Prostate gland (tissue), 2 donors: ENCODE measurements around the gene CCDC144A. TPM values are rescaled to one million over a fixed set of nuclear protein-coding genes. Genes with fewer than 3 reads are reported as not detected.
"Not testable (repeated sequence)": the region's sequence is repeated elsewhere in the genome, so short reads cannot be mapped to it uniquely, and the experiment has no call there.

Source experiments
- DNase-seq: peaks from one replicate; pipeline ENCODE4 v3.0.0-alpha.2; 2019; ENCODE audit warnings: low spot score
- H3K27ac ChIP-seq, 2 donors: fragments of 200-600 bp; sonication (generic); 2 replicates each; pipeline ENCODE4 v1.5.1; 2017 to 2019
- H3K27me3 ChIP-seq: fragments of 200-600 bp; sonication (generic); replicated peaks from 2 replicates; pipeline ENCODE4 v1.5.1; 2019; ENCODE audit not compliant: insufficient read depth
- H3K36me3 ChIP-seq, 2 donors: fragments of 200-600 bp; sonication (generic); 1 replicate in 1 of 2; 2 replicates in 1 of 2; pipeline versions ENCODE4 v1.5.1 to v1.8.1; 2017 to 2019
- H3K4me1 ChIP-seq: fragments of 200-600 bp; sonication (generic); replicated peaks from 2 replicates; pipeline ENCODE4 v1.5.1; 2019
- H3K4me3 ChIP-seq, 2 donors: fragments of 200-600 bp; sonication (generic); 2 replicates each; pipeline ENCODE4 v1.5.1; 2017 to 2019
- H3K9me3 ChIP-seq: fragments of 200-600 bp; sonication (generic); 2 replicates; pipeline ENCODE4 v1.5.1; 2017
- POLR2A ChIP-seq: fragments of 450-650 bp; IDR thresholded peaks from one replicate; pipeline ENCODE4 v1.6.1; 2016; ENCODE audit warnings: antibody characterized with exemption, mild to moderate bottlenecking
- POLR2AphosphoS5 ChIP-seq: sonication (generic); formaldehyde crosslinking; IDR thresholded peaks from one replicate; pipeline ENCODE4 v1.6.1; 2017; ENCODE audit warnings: antibody characterized with exemption
- WGBS: methylation state at CpG from one replicate; pipeline ENCODE4 v1.1.5; 2018; 5-methylcytosine and 5-hydroxymethylcytosine counted together
- intact Hi-C: fragments of 100-400 bp; cut with DNase I; formaldehyde crosslinking; loops from one replicate; pipeline ENCODE4 v1.14.2; 2022
- total RNA-seq, 2 donors: library from RNA; depleted of rRNA; stranded (reverse); fragments of >200 nt; gene quantifications; one replicate each; pipeline ENCODE4 v1.1.0, GENCODE V29; 2016
- TF ChIP-seq, protein P1 (sequence below), 4 experiments: fragments of 200-600 bp in 2 of 4; fragments of 450-650 bp in 2 of 4; sonication (generic) in 2 of 4; IDR thresholded peaks; 1 replicate in 3 of 4; 2 replicates in 1 of 4; pipeline ENCODE4 v1.5.1; 2016 to 2019; ENCODE audit warnings: antibody characterized with exemption in 4 of 4, mild to moderate bottlenecking in 2 of 4, moderate library complexity in 2 of 4

CCDC144A gene, protein sequence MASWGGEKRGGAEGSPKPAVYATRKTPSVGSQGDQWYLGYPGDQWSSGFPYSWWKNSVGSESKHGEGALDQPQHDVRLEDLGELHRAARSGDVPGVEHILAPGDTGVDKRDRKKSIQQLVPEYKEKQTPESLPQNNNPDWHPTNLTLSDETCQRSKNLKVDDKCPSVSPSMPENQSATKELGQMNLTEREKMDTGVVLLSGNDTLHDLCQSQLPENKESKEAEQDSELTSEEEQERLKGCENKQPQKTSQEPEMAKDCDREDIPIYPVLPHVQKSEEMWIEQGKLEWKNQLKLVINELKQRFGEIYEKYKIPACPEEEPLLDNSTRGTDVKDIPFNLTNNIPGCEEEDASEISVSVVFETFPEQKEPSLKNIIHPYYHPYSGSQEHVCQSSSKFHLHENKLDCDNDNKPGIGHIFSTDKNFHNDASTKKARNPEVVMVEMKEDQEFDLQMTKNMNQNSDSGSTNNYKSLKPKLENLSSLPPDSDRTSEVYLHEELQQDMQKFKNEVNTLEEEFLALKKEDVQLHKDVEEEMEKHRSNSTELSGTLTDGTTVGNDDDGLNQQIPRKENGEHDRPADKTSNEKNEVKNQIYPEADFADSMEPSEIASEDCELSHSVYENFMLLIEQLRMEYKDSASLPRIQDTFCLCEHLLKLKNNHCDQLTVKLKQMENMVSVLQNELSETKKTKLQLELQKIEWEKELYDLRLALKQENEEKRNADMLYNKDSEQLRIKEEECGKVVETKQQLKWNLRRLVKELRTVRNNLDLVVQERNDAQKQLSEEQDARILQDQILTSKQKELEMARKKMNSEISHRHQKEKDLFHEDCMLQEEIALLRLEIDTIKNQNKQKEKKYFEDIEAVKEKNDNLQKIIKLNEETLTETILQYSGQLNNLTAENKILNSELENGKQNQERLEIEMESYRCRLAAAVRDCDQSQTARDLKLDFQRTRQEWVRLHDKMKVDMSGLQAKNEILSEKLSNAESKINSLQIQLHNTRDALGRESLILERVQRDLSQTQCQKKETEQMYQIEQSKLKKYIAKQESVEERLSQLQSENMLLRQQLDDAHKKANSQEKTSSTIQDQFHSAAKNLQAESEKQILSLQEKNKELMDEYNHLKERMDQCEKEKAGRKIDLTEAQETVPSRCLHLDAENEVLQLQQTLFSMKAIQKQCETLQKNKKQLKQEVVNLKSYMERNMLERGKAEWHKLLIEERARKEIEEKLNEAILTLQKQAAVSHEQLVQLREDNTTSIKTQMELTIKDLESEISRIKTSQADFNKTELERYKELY (N-terminal part only)
- total RNA-seq = 10 to 100 TPM in 1 of 2 donors, under 1 TPM in 1; 0.68 to 24.7 TPM

- 47% methylated on average over 12 of the region's 33 CpGs for WGBS
- H3K4me3 ChIP-seq, H3K9me3 ChIP-seq, H3K27ac ChIP-seq, H3K36me3 ChIP-seq, H3K27me3 ChIP-seq, DNase-seq, intact Hi-C loops, H3K4me1 ChIP-seq: not testable (repeated sequence)
- TF ChIP-seq, protein P1, sequence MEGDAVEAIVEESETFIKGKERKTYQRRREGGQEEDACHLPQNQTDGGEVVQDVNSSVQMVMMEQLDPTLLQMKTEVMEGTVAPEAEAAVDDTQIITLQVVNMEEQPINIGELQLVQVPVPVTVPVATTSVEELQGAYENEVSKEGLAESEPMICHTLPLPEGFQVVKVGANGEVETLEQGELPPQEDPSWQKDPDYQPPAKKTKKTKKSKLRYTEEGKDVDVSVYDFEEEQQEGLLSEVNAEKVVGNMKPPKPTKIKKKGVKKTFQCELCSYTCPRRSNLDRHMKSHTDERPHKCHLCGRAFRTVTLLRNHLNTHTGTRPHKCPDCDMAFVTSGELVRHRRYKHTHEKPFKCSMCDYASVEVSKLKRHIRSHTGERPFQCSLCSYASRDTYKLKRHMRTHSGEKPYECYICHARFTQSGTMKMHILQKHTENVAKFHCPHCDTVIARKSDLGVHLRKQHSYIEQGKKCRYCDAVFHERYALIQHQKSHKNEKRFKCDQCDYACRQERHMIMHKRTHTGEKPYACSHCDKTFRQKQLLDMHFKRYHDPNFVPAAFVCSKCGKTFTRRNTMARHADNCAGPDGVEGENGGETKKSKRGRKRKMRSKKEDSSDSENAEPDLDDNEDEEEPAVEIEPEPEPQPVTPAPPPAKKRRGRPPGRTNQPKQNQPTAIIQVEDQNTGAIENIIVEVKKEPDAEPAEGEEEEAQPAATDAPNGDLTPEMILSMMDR (IDR thresholded peaks at IDR 0.05) = peak in 3 of 4 experiments; percentile 13 to 65 (median 56)
These were observed at the start of gene CCDC144A for GRCh38 chr17:16689731-16690281. Gene CCDC144A, plus strand, starts transcription at chr17:16690241. Its CDS starts 160 bp downstream, at chr17:16690401.

DNA sequence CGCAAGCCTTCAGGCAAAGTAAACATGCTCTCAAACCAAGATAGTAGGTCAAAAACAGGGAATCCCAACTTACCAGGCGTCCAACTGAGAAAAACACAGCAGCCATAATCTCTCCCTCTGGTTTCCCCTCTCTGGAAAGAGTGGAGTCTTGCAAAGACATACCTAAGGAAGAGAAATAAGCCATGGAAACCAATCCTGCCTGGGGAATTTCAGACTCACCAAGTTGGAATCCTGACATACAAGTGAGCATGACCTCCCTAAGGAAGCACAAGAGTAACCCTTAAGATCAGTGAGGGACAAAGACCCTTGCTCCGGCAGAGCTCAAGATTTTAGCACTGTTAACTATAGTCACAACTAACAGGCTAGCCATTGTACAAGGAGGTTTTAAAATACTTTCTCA, 40.5 kb upstream of the CCDC144A start:
- TF ChIP-seq POLR2A (no peak), POLR2AphosphoS5 (no peak)
- TF ChIP-seq, protein P1 (IDR thresholded peaks at IDR 0.05) = no peak
- no peaks in the 10 kb centered on the region for H3K36me3 ChIP-seq
- WGBS = 94% methylated on average over 3 of the region's 3 CpGs
- H3K27ac ChIP-seq = no peak overlapping the region
- H3K9me3 ChIP-seq = no peaks in the 10 kb centered on the region
- peaks cover 3% of the 10 kb centered on the region for H3K4me1 ChIP-seq
- intact Hi-C loops = no loop called here
- no peak for DNase-seq
- H3K4me3 ChIP-seq = no peak overlapping the region
- no peaks in the 10 kb centered on the region for H3K27me3 ChIP-seq

DNA sequence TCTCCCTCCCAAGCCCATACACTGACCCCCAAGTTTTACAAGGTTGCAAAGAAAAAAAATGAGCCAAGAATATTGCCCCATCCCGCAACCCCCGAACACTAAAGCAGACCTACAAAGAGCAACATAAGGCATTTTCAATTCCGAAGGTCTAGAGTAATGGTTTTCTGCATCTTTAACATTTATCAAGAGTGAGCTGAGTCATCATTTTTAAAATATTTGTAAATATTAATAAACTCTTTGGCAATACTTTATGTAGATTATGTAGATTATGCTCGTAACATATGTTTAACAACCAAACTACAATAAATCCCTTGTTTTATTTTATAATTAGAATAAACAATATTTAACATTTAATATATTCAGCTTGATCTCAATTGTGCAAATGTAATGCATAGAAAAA, 37.8 kb upstream of the CCDC144A start:
- H3K27me3 ChIP-seq = no peaks in the 10 kb centered on the region
- intact Hi-C loops = no loop called here
- H3K36me3 ChIP-seq = no peaks in the 10 kb centered on the region
- H3K27ac ChIP-seq = peak overlapping the region in 1 of 2 donors; percentile 81
- H3K9me3 ChIP-seq = no peaks in the 10 kb centered on the region
- 91% methylated on average over 4 of the region's 4 CpGs for WGBS
- no peak overlapping the region for H3K4me3 ChIP-seq
- no peak for DNase-seq
- TF ChIP-seq, protein P1 (IDR thresholded peaks at IDR 0.05) = no peak
- TF ChIP-seq POLR2A (no peak), POLR2AphosphoS5 (no peak)
- H3K4me1 ChIP-seq = peaks cover 3% of the 10 kb centered on the region

GRCh38 chr17:16652847-16653366, 37.1 kb upstream of the CCDC144A start:
- Histone ChIP-seq H3K36me3 (no peaks in the 10 kb centered on the region), H3K4me1 (peaks cover 3% of the 10 kb centered on the region), H3K9me3 (no peaks in the 10 kb centered on the region), H3K27ac (peak overlapping the region; percentile 81 to 93), H3K27me3 (no peaks in the 10 kb centered on the region), H3K4me3 (peak overlapping the region; percentile 43 to 52)
- DNase-seq = no peak
- TF ChIP-seq, protein P1 (IDR thresholded peaks at IDR 0.05) = no peak
- TF ChIP-seq POLR2AphosphoS5 (no peak), POLR2A (no peak)
- intact Hi-C loops = no loop called here
- WGBS = 8% methylated on average over 8 of the region's 8 CpGs
